SK-N-DZ (cell line): ENCODE measurements around the gene WDCP. TPM values are rescaled to one million over a fixed set of nuclear protein-coding genes. Genes with fewer than 3 reads are reported as not detected.
A peak's percentile ranks its signal among the peaks of the same experiment; 100 is the strongest.
"Not testable (repeated sequence)": the region's sequence is repeated elsewhere in the genome, so short reads cannot be mapped to it uniquely, and the experiment has no call there.

ENCODE experiments used
- DNase-seq: peaks from one replicate; pipeline ENCODE4 v3.0.0-alpha.2; 2015; ENCODE audit warnings: low spot score
- polyA plus RNA-seq, 2 experiments: library from polyadenylated mRNA; depleted of rRNA; stranded (reverse); fragments of >200 nt; gene quantifications; 2 replicates each; pipeline ENCODE4 v1.2.3, GENCODE V29; 2014

WDCP gene, protein sequence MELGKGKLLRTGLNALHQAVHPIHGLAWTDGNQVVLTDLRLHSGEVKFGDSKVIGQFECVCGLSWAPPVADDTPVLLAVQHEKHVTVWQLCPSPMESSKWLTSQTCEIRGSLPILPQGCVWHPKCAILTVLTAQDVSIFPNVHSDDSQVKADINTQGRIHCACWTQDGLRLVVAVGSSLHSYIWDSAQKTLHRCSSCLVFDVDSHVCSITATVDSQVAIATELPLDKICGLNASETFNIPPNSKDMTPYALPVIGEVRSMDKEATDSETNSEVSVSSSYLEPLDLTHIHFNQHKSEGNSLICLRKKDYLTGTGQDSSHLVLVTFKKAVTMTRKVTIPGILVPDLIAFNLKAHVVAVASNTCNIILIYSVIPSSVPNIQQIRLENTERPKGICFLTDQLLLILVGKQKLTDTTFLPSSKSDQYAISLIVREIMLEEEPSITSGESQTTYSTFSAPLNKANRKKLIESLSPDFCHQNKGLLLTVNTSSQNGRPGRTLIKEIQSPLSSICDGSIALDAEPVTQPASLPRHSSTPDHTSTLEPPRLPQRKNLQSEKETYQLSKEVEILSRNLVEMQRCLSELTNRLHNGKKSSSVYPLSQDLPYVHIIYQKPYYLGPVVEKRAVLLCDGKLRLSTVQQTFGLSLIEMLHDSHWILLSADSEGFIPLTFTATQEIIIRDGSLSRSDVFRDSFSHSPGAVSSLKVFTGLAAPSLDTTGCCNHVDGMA
- polyA plus RNA-seq (2014; cell fraction: cytosol; rRNA removed): 18.7 and 18.8 TPM in 2 replicates
- 12.1 and 16.3 TPM in 2 replicates for polyA plus RNA-seq (2014; cell fraction: nucleus; rRNA removed)

DNA sequence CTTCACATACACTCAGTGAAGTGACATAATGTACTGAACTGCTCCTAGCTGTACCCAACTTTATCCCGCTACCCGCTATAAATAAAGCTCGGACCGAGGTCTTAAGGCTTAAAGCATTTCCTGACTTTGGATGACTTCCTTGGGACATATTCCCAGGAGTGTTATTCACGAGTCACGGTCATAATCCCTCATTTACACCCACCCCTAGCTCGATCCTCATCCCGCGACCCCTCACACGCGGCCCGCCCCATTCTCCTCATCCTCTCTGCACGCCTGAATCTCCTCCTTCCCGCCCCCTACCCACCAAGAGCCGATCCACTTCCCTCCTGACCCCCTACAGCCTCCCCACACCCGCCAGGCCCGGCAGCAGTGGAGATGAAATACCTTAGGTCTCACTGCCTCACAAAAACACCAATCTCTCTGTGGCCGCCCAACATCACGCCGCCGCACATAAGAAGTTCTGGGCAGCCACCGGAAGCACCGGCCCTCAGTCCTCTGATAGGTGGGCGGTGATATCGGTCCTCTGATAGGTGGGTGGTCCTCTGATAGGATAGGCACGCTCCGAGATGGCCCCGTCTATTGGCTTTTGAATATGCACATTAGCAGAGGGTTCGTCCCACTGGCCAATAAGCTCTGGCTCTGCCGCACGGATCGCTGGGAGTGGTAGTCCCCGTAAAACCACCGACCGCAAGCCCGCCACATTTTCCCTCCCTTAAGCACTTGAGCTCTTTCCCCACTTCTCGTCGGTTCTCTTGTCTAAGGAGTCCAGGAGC is at the start of gene WDCP:
Gene WDCP (minus strand): TSS at position 462 of the 773 bp plus-strand sequence. CDS start 7,897 bp downstream, outside the sequence.
- peak; percentile 98 for DNase-seq

DNA sequence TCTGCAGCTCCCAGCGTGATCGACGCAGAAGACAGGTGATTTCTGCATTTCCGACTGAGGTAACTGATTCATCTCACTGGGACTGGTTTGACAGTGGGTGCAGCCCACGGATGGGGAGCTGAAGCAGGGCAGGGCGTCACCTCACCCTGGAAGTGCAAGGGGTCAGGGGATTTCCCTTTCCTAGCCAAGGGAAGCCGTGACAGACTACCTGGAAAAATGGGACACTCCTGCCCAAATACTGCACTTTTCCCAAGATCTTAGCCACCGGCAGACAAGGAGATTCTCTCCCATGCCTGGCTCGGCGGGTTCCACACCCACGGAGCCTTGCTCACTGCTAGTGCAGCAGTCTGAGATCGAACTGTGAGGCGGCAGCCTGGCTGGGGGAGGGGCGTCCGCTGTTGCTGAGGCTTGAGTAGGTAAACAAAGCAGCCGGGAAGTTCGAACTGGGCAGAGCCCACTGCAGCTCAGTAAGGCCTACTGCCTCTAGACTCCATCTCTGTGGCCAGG is 48.0 kb upstream of the WDCP start:
- DNase-seq: not testable (repeated sequence)

DNA sequence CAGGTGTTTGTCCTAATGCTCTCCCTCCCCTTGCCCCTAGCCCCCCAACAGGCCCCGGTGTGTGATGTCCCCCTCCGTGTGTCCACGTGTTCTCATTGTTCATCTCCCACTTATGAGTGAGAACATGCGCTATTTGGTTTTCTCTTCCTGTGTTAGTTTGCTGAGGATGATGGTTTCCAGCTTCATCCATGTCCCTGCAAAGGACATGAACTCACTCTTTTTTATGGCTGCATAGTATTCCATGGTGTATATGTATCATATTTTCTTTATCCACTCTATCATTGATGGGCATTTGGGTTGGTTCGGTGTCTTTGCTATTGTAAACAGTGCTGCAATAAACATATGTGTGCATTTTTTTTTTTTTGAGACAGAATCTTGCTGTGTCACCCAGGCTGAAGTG is 46.1 kb upstream of the WDCP start:
- DNase-seq: not testable (repeated sequence)

DNA sequence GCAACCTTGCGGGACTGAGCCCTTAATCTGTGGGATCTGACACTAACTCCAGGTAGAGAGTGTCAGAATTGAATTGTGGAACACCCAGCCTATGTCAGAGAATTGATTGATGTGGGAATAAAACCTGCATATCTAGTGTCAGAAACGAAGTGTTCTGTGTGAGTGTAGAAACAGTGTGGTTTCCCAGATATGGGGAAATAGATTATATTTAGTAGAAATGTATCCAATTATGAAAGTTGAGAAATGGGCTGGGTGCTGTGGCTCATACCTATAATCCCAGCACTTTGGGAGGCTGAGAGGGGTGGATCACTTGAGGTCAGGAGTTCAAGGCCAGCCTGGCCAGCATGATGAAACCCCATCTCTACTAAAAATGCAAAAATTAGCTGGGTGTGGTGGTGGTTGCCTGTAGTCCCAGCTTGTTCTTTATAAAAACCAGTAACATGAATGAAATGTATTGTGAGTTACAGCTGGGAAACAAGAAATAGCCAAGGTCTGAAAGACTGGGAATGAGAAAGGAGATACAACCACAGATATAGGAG is 41.7 kb upstream of the WDCP start:
- DNase-seq: no peak

DNA sequence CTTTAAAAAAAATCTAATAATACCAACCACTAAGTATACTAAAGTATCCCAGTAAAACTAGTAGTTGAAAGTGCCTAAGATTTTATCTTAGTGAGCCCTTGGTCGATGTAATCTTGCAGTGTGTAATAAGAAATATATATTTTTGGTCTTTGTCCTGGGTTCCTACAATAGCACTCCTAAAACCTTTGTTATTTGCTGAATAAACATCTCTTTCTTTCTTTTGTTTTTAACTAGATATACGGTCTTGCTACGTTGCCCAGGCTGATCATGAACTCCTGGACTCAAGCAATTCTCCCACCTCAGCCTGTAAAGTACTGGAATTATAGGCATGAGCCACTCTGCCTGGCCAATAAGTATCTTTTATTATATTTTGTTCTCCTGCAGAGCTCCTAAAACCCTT is 39.8 kb upstream of the WDCP start:
- DNase-seq: no peak

DNA sequence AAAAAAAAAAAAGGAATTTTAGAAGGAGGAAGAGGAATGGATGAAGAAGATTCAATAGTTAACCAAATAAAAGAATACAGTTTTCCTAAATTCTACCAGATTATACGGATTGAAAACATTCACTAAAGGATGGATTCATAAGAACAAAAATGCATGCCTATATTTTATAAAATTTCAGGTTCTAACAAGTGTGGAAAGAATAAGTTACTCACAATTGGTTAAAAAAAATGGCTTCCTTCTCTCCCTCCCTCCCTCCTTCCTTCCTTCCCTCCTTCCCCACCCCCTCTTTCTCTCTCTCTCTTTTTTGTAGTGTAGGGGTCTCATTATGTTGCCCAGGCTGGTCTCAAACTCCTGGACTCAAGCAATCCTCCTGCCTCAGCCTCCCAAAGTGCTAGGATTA is 39.0 kb upstream of the WDCP start:
- DNase-seq: no peak

DNA sequence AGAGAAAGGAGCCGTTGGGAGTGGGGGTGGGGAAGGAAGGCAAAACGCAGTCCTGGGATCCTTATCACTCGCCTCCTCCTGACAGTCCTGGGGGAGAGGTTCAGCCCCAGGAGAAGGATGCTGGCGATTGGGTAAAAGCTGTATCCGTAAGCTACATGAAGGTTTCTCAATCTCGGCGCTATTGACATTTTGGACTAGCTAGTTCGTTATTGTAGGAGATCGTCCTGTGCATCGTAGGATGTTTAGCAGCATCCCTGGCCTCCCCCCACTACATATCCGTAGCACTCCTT is 38.0 kb upstream of the WDCP start:
- DNase-seq: no peak

DNA sequence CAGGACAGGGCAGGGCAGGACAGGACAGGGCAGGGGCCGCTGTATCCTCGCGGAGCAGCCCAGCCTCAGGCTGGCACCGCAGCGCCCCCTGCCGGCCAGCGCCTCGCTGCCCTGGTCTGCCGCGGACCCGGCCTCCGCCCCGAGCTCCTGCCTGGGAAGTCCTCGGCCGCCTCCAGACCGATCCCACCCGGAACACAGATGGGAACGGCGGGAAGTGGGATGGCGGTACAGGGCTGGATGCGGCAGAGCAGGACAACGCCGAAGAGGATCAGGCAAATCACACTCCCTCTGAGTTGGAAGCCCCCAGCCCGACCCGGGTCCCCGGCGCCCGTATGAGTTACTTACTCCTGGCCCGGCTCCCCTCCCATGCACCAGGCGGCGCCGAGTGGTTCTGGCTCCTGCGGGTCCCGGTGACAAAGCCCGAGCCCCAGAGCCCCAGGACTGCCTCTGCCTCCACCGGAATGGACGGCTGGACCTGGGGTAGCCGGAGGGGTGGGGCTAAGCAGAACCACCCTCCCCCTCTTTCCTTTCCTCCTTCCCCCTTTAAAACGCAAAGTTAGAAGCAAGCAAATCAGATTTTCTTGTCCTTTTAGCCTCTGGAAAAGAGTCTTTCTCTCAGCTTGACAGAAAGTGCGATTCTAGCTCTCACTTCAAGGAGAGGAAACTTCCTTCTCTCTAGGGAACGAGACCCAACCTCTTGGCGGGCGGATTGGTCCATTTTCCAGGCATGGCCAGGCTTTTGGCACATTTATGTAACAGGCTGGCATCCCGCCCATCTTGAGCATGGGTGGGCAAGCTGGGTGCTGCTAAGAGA is 37.4 kb upstream of the WDCP start, which contains the start of gene TP53I3:
Gene TP53I3 (minus strand): TSS at position 449 of the 814 bp plus-strand sequence. CDS start 508 bp downstream, outside the sequence.
- peak; percentile 90 for DNase-seq

DNA sequence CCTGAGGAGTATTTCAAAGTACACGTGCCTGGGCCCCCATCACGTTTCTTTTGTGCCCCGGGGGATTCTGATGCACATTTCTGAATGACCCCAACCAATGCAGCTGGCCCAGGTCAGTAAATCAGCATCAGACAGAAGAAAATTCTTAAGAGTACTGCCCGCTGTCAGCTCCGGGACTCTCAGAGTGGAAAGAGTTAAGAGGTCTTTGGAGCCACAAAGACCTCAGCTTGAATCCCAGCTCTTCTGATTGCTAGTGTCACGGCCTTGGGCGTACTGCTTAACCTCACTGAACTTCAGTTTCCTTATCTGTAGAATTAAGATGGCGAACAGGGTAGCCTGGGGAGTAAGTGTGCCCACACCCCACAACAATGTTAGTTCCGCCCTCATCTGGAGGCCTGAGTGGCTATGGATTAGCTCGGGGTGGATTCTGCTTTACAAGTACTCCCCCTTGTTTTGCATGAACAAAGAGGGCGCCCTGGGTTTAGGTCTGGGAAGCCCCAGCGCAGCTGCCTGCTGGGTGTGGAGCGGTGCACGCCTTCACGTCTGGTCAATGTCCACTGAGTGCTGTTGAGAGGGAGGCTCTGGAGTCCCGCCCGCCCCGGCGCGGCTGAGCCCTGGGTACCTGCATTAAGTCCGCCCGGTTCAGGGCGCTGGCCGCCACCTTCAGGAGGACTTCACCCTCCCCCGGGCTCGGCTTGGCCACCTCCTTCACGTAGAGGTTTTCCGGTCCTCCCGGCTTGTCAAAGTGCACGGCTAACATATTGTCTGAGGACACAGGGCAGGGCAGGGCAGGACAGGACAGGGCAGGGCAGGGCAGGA is 36.6 kb upstream of the WDCP start:
- DNase-seq: peak; percentile 97

DNA sequence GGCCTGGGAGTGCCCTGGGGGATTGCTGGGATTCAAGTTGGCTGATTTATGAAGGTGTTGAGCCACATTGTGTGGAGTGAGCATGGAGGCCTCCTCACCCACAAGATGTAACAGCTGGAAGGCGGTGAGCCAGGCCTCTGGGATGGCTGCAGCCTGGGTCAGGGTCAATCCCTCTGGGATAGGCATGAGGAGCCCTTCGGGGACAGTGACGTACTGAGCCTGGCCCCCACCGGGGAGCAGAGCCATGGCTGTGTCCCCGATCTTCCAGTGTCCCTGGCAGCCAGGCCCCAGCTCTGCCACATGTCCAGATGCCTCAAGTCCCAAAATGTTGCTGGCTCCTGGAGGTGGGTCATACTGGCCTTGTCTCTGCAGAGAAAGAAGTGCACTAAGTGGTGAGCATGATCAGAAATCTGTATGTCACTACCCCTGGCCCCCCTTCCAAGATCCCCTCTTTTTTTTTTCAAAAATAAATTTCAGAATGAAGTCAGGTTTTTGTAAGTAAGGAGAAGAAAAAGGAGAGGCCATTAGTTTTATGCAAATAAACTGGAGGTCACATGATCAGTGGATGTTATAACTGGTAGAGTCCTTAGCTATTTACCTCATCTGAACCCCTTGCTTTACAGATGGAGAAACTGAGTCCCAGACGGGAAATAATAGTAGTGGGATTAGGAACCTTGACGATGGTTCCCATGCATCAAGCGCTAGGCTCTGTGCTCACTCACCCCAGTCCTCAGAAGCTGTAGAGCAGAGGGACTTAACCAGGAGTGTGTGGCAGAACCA is 35.8 kb upstream of the WDCP start:
- no peak for DNase-seq

DNA sequence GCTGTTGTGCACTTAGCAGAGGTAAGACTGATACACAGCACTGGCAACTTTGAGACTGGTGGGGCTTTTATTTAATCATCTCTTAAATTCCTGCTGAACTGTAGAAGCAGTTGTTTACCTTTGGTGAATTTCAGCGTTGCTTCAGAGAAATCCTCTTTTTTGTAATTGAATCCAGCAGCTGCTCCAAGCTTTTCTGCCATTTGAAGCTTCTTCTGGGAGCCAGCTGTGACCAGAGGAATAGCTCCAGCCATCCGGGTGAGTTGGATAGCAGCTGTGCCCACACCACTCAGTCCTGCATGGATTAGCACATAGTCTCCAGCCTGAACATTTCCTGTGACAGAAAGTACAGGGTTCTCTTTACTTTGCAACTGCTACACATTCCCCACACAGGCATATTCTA is 33.5 kb upstream of the WDCP start:
- no peak for DNase-seq

DNA sequence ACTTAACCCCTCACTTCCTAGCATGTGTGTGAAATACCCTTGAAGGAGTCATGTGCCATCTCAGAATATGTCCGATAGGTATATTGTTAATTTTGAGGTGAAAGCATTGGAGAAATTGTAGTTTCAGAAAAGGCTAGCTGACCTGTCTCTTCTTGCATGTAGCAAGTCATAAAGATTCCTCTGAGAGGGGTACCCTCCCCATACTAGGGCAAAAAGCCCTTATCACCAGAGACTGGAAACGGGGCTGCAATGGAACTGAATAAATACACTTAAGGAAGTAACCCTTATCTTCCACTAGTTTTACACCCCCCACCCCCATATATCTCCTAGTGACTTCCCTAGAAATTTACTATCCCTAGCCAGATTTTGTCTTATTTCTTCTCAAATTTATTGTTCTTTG is 30.7 kb upstream of the WDCP start:
- no peak for DNase-seq

DNA sequence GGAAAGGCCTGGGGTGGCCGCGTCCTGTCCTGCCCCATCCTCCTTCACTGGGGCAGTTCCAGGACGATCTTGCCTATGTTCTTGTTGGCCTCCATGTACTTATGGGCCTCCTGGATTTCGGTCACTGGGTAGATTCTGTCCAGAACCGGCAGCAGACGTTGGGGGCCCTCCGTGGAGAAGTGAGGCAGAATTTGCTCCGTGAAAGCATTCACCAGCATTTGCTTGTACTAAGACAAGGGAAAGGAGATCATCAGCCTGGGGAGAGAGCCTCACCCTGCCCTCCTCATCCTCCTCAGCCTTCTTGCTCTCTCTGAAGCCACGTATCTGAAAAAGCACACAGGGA is 30.3 kb upstream of the WDCP start:
- no peak for DNase-seq

DNA sequence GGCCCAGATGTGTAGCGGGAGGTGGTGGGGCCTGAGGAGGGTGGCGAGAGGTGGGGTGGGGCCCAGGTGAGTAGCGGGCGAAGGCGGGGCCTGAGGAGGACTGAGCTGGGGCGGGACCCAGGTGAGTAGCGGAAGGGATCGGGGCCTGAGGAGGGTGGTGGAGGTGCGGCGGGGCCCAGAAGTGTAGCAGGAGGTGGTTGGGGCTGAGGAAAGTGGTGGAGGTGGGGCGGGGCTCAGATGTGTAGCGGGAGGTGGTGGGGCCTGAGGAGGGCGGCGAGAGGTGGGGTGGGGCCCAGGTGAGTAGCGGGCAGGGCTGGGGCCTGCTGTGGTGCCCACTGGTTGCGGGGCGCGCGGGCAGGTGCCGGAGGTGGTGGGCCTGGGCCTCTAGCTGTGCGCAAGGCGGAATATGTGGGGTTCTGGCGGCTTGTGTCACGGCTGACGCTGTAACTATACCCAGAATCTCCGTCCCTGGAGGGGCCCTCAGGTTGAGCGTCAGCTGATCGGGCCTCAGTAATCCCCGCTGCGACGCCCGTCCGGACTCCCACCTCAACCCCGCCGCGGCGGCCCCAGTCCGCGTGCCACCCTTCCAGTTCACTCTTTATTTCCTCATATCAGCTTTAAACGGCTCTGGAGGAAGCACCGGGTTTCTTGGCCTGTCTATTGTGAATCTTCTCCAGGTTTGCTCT is 29.8 kb upstream of the WDCP start:
- DNase-seq: no peak

DNA sequence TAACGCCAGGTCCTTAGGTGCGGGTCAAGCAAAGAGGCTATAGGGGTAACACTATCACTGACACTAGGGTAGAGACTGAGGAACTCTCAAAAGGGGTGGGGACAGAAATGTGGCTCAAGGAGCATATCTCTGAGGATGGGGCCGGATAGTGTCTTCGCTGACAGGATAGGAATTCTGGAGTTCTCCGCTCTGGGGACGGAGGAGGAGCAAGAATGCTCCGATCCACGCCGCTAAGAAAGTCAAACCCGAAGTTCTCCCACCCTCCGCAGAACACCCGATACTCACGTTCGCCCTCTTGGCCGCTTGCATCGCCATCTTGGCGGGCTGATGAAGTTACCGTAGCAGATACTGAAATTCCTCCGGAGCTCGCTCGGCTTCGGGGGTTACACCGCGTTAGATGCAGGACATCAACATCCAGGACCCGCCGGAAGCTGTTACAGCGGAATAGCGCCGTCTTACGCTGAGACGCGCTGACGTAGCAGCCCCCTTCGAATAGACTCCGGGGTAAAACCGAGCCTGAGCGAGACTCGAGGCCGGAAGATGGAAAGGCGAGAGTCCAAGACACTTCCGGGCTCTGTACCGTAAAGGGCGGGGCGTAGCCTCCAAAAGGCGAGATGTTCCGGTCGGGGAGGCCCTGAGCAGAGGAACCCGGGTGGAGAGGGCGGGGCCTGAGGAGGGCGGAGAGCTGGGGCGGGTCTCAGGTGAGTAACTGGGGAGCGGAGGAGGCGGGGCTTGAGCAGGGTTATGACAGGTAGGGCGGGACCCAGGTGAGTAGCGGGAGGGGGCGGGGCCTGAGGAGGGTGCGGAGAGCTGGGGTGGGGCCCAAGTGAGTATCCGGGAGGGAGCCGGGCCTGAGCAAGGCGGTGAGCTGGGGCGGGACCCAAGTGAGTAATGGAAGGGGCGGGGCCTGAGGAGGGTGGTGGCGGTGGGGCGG is 29.0 kb upstream of the WDCP start, which contains the start of gene SF3B6:
Gene SF3B6 (minus strand): TSS at position 412 of the 934 bp plus-strand sequence. CDS start 97 bp downstream, at position 315.
- DNase-seq: peak; percentile 97

DNA sequence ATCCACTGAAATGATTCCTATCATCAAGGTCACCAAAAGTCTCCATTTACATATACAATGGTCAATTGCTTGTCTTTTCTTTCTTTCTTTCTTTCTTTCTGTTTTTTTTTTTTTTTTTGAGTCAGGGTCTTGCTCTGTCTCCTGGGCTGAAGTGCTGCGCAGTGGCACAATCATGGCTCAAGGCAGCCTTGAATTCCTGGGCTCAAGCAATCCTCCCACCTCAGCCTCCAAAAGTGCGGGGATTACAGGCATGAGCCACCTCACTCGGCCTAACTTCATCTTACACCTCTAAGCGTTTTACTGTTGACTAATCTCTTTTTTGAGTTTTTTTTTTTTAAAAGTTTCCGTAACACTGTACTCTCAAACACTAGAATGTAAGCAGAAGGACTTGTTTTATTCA is 28.1 kb upstream of the WDCP start:
- no peak for DNase-seq

DNA sequence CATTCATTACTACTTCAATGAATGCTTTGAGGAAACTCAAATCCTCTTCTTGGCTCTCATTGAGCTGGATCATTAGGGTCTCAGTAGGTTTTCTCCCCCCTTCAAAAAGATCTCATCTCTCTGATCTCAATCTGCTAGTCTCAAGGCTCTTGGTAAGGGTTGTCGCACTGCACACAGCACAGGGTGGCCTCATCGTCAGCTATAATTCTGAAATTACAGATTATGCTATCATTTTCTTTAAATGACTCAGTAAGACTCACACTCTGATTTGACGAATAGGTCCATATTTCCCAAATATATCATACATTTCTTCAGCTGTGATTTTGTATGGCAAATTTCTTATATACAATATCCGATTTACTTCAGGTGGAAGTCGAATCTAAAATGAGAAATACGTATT is 26.6 kb upstream of the WDCP start:
- DNase-seq: no peak
